Colonic mucosa (tissue), 4 donors: Measurements from ENCODE around the gene PDSS2. TPM values are rescaled to one million over a fixed set of nuclear protein-coding genes. Genes with fewer than 3 reads are reported as not detected.
"Not testable (repeated sequence)": the region's sequence is repeated elsewhere in the genome, so short reads cannot be mapped to it uniquely, and the experiment has no call there.

Experiments used
- DNase-seq: peaks from one replicate; pipeline ENCODE4 v3.0.0-alpha.2; 2020
- H3K27ac ChIP-seq: fragments of 200-600 bp; one replicate; pipeline ENCODE4 v1.8.0; 2021
- H3K27me3 ChIP-seq: fragments of 200-600 bp; one replicate; pipeline ENCODE4 v1.8.0; 2021
- H3K36me3 ChIP-seq: fragments of 200-600 bp; one replicate; pipeline ENCODE4 v1.8.0; 2021
- H3K4me1 ChIP-seq: fragments of 200-600 bp; one replicate; pipeline ENCODE4 v1.8.0; 2021; ENCODE audit warnings: mild to moderate bottlenecking
- H3K4me3 ChIP-seq: fragments of 200-600 bp; one replicate; pipeline ENCODE4 v1.8.0; 2021
- H3K9ac ChIP-seq, 2 donors: one replicate each; pipeline ENCODE4 v1.7.0; 2013; ENCODE audit warnings: control low read depth in 2 of 2, low read depth in 2 of 2, low read length in 2 of 2
- H3K9me3 ChIP-seq: fragments of 200-600 bp; one replicate; pipeline ENCODE4 v1.8.0; 2021
- intact Hi-C: fragments of 100-400 bp; cut with DNase I; formaldehyde crosslinking; loops from one replicate; pipeline ENCODE4 v1.14.1; 2022
- total RNA-seq, 2 donors: library from RNA; stranded (reverse); fragmentation: NEBNext Ultra II Directional in 1 of 2; extraction: Animal tissue kit (Norgen Biotek cat#: 25700) in 1 of 2; gene quantifications; one replicate each; pipeline ENCODE4 v1.2.1, GENCODE V29; 2021
- TF ChIP-seq, protein P1 (sequence below): fragments of 200-600 bp; IDR thresholded peaks from one replicate; pipeline ENCODE4 v1.8.0; 2022; ENCODE audit warnings: antibody characterized with exemption, mild to moderate bottlenecking
- donor health status: healthy.
- donor health status: DM: no; HTN: no; CAD: no.
- donor health status: DM: no; HTN: no; CAD: no.

Gene PDSS2
- total RNA-seq, 2 donors from 2014 or later = 26.3 to 35.7 TPM

DNA sequence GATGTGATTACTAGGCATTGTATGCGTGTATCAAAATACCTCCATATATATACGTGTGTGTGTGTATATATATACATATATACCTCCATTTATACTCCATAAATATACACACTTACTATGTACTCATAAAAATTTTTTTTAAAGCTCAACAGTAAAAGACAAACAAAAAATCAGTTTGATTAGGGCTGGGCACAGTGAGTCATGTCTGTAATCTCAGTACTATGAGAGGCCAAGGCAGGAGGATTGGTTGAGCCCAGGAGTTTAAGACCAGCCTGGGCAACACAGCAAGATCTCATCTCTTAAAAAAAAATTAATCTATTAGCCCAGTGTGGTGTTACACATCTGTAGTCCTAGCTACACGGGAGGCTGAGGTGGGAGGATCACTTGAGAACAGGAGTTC, 24.6 kb downstream of the PDSS2 start:
- TF ChIP-seq, protein P1, sequence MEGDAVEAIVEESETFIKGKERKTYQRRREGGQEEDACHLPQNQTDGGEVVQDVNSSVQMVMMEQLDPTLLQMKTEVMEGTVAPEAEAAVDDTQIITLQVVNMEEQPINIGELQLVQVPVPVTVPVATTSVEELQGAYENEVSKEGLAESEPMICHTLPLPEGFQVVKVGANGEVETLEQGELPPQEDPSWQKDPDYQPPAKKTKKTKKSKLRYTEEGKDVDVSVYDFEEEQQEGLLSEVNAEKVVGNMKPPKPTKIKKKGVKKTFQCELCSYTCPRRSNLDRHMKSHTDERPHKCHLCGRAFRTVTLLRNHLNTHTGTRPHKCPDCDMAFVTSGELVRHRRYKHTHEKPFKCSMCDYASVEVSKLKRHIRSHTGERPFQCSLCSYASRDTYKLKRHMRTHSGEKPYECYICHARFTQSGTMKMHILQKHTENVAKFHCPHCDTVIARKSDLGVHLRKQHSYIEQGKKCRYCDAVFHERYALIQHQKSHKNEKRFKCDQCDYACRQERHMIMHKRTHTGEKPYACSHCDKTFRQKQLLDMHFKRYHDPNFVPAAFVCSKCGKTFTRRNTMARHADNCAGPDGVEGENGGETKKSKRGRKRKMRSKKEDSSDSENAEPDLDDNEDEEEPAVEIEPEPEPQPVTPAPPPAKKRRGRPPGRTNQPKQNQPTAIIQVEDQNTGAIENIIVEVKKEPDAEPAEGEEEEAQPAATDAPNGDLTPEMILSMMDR = no peak
- Histone ChIP-seq H3K27ac (no peak overlapping the region), H3K36me3 (no peaks in the 10 kb centered on the region), H3K4me3 (no peak overlapping the region), H3K27me3 (no peaks in the 10 kb centered on the region), H3K9me3 (no peaks in the 10 kb centered on the region), H3K9ac (no peak overlapping the region), H3K4me1 (no peaks in the 10 kb centered on the region)
- intact Hi-C loops = no loop called here
- DNase-seq = no peak

DNA sequence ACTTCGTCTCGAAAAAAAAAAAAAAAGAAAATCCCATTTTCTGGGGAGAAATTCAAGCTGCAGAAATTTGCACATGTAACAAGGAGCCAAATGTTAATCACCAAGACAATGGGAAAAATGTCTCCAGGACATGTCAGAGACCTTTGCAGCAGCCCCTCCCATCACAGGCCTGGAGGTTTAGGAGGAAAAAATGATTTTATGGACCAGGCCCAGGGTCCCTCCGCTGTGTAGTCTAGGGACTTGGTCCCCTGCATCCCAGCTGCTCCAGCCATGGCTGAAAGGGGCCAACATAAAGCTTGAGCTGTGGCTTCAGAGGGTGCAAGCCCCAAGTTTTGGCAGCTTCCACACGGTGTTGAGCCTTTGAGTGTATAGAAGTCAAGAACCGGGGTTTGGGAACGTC, 33.4 kb downstream of the PDSS2 start:
- H3K4me1 ChIP-seq, H3K9me3 ChIP-seq, H3K9ac ChIP-seq, DNase-seq, H3K27me3 ChIP-seq, H3K4me3 ChIP-seq, intact Hi-C loops, H3K36me3 ChIP-seq, H3K27ac ChIP-seq: not testable (repeated sequence)

DNA sequence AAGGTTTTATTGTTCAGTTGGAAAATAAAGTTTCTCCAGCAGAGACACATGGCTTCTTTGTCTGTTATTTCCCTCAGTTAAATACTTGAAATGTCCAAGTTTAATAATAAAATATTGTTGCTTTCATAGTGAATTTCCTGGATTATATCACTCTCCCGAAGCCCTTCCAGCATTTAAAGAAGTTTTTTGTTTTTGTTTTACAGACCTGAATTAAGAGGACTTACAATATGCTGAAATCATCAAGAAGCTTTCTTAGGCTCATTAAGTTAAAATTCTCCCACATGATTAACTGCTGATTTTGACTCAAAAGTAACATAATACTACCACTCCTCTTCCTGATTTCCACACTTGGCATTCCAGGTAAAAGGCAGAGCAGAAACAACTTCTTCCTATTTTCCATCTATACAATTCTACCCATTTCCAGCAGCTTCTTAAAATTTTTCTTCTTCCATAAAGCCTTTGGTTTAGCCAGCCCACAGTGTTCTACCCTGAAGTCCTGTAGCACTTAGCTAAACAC, 35.8 kb downstream of the PDSS2 start:
- H3K4me1 ChIP-seq = no peaks in the 10 kb centered on the region
- no peak overlapping the region for H3K27ac ChIP-seq
- no peak overlapping the region for H3K4me3 ChIP-seq
- H3K36me3 ChIP-seq = no peaks in the 10 kb centered on the region
- no peak for DNase-seq
- no peaks in the 10 kb centered on the region for H3K9me3 ChIP-seq
- intact Hi-C loops = no loop called here
- no peaks in the 10 kb centered on the region for H3K27me3 ChIP-seq
- TF ChIP-seq, protein P1 = no peak
- no peak overlapping the region for H3K9ac ChIP-seq

DNA sequence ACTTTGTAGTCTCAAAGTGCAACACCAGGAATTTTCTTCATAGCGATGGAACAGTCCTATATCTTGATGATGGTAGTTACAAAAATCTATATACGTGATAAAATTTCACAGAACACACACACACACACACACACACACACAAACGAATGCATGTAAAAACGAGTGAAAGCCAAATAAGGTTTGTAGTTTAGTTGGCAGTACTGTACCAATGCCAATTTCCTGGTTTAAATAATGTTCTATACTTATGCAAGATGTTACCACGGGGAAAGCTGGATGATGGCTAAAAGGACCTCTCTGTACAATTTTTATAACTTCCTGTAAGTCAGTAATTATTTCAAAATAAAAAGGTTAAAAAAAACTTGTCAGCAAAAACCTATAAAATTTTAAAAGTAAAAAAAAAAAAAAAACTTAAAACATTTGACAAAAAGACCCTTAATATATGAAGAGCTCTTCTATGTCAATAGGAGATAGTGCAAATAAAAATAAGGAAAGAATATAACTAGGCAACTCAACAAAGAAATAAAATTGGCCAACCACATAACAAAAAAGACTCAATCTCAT, 37.6 kb downstream of the PDSS2 start:
- TF ChIP-seq, protein P1 = no peak
- Histone ChIP-seq H3K4me3 (no peak overlapping the region), H3K36me3 (no peaks in the 10 kb centered on the region), H3K9me3 (no peaks in the 10 kb centered on the region), H3K27me3 (no peaks in the 10 kb centered on the region), H3K9ac (no peak overlapping the region), H3K27ac (no peak overlapping the region), H3K4me1 (no peaks in the 10 kb centered on the region)
- DNase-seq = no peak
- intact Hi-C loops = no loop called here

DNA sequence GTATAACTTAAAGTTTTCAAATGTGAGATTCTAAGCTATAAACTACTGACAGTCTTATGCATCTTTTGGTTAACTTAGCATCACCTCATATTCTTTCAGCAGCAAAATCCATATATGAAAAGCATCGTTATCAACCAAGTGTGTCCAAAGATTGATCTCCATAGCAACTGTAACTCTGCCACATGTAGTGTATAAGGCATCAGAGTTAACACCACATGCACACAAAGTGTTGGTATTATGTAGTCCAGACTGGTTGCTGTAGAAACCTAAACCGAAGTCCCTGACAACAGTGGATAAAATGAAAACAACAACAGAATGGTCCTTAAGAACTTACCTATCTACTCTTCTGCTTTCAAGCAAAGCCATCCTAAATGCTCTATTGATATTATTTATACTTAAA, 39.6 kb downstream of the PDSS2 start:
- DNase-seq = no peak
- no peak overlapping the region for H3K27ac ChIP-seq

GRCh38 chr6:107418118-107418517, 41.2 kb downstream of the PDSS2 start:
- H3K27ac ChIP-seq = no peak overlapping the region
- DNase-seq = no peak
- no peaks in the 10 kb centered on the region for H3K27me3 ChIP-seq
- H3K4me3 ChIP-seq = no peak overlapping the region
- peaks cover 6% of the 10 kb centered on the region for H3K4me1 ChIP-seq
- H3K36me3 ChIP-seq = no peaks in the 10 kb centered on the region
- TF ChIP-seq, protein P1 = no peak
- intact Hi-C loops = no loop called here
- no peaks in the 10 kb centered on the region for H3K9me3 ChIP-seq
- H3K9ac ChIP-seq = no peak overlapping the region

More for the DNA sequence above, 39.6 kb downstream of the PDSS2 start:
- Histone ChIP-seq H3K36me3 (no peaks in the 10 kb centered on the region), H3K27me3 (no peaks in the 10 kb centered on the region), H3K4me1 (peaks cover 3% of the 10 kb centered on the region), H3K9ac (no peak overlapping the region), H3K9me3 (no peaks in the 10 kb centered on the region), H3K4me3 (no peak overlapping the region)
- intact Hi-C loops = no loop called here
- TF ChIP-seq, protein P1 = no peak
